Tibial artery (tissue), 4 donors: ENCODE measurements around the gene SYMPK.

ENCODE experiments used
- DNase-seq, 2 donors: peaks; one replicate each; pipeline ENCODE4 v3.0.0-alpha.2; 2019
- H3K27ac ChIP-seq, 2 donors: fragments of 200-600 bp; sonication (generic) in 1 of 2; 1 replicate in 1 of 2; 2 replicates in 1 of 2; pipeline ENCODE4 v1.5.1; 2018 to 2019; ENCODE audit warnings: mild to moderate bottlenecking in 1 of 2
- H3K27me3 ChIP-seq, 2 donors: fragments of 200-600 bp; sonication (generic) in 1 of 2; one replicate each; pipeline versions ENCODE4 v1.5.1 to v1.6.0; 2016 to 2019
- H3K36me3 ChIP-seq, 3 donors: fragments of 200-600 bp; sonication (generic) in 2 of 3; one replicate each; pipeline ENCODE4 v1.5.1; 2016 to 2019; ENCODE audit warnings: mild to moderate bottlenecking in 2 of 3
- H3K4me1 ChIP-seq, 4 donors: fragments of 200-600 bp; sonication (generic) in 2 of 4; 1 replicate in 3 of 4; 2 replicates in 1 of 4; pipeline ENCODE4 v1.5.1; 2016 to 2019
- H3K4me3 ChIP-seq, 2 donors: fragments of 200-600 bp; sonication (generic) in 1 of 2; 1 replicate in 1 of 2; 2 replicates in 1 of 2; pipeline ENCODE4 v1.5.1; 2018 to 2019; ENCODE audit warnings: mild to moderate bottlenecking in 2 of 2
- H3K9me3 ChIP-seq, 3 donors: fragments of 200-600 bp; sonication (generic) in 1 of 3; one replicate each; pipeline ENCODE4 v1.5.1; 2016 to 2019
- CTCF ChIP-seq, 2 experiments: fragments of 200-600 bp in 1 of 2; fragments of 450-650 bp in 1 of 2; IDR thresholded peaks; one replicate each; pipeline ENCODE4 v1.5.1; 2017 to 2019; ENCODE audit warnings: antibody characterized with exemption in 2 of 2, mild to moderate bottlenecking in 1 of 2, moderate library complexity in 1 of 2
- intact Hi-C: fragments of 100-400 bp; cut with DNase I; formaldehyde crosslinking; loops from one replicate; pipeline ENCODE4 v1.15.0; 2023; ENCODE audit warnings: low total_unique reads

SYMPK gene

GRCh38 chr19:45784096-45784495 is 78.9 kb downstream of the SYMPK start:
- intact Hi-C loops: no loop called here
- Histone ChIP-seq H3K27ac (peak overlapping the region; percentile 92 to 94), H3K36me3 (peaks cover 12 to 50% (median 38%) of the 10 kb centered on the region in 3 donors), H3K27me3 (no peaks in the 10 kb centered on the region), H3K4me1 (peaks cover 8 to 71% (median 50%) of the 10 kb centered on the region in 4 donors), H3K9me3 (no peaks in the 10 kb centered on the region), H3K4me3 (peak overlapping the region in 1 of 2 donors; percentile 86)
- TF ChIP-seq CTCF (IDR thresholded peaks at IDR 0.05): no peak
- DNase-seq: no peak

- DNase-seq: peak; percentile 80 to 95
- peaks cover 15 to 50% (median 38%) of the 10 kb centered on the region in 3 donors for H3K36me3 ChIP-seq
- TF ChIP-seq CTCF (IDR thresholded peaks at IDR 0.05): no peak
- H3K4me3 ChIP-seq: peak overlapping the region; percentile 76 to 86
- intact Hi-C loops: no loop called here
- no peaks in the 10 kb centered on the region for H3K27me3 ChIP-seq
- H3K27ac ChIP-seq: peak overlapping the region; percentile 92 to 94
- H3K9me3 ChIP-seq: no peaks in the 10 kb centered on the region
- peaks cover 8 to 81% (median 55%) of the 10 kb centered on the region in 4 donors for H3K4me1 ChIP-seq
These were observed 79.8 kb downstream of the SYMPK start for GRCh38 chr19:45782820-45783785.

GRCh38 chr19:45782162-45782691 is 80.7 kb downstream of the SYMPK start, which contains the start of gene DMPK:
Gene DMPK (minus strand): TSS chr19:45782490. CDS start chr19:45782352, 138 bp downstream.
- peak within 1 kb of the TSS; percentile 76 to 86 for H3K4me3 ChIP-seq
- no peak for TF ChIP-seq CTCF (IDR thresholded peaks at IDR 0.05)
- H3K36me3 ChIP-seq: peaks cover 24 to 50% (median 39%) of the 10 kb centered on the region in 3 donors
- H3K27ac ChIP-seq: peak within 1 kb of the TSS; percentile 92 to 94
- DNase-seq: peak; percentile 65 to 86
- peaks cover 8 to 85% (median 55%) of the 10 kb centered on the region in 4 donors for H3K4me1 ChIP-seq
- H3K27me3 ChIP-seq: no peaks in the 10 kb centered on the region
- no peaks in the 10 kb centered on the region for H3K9me3 ChIP-seq
- intact Hi-C loops: no loop called here

GRCh38 chr19:45781214-45782161 is 81.5 kb downstream of the SYMPK start:
- DNase-seq: peak in 1 of 2 donors; percentile 82
- intact Hi-C loops: no loop called here
- TF ChIP-seq CTCF (IDR thresholded peaks at IDR 0.05): no peak
- Histone ChIP-seq H3K27ac (peak overlapping the region; percentile 92 to 94), H3K4me3 (peak overlapping the region; percentile 76 to 86), H3K27me3 (no peaks in the 10 kb centered on the region), H3K4me1 (peaks cover 8 to 85% (median 55%) of the 10 kb centered on the region in 4 donors), H3K9me3 (no peaks in the 10 kb centered on the region), H3K36me3 (peaks cover 31 to 50% (median 39%) of the 10 kb centered on the region in 3 donors)
